ENCODE results near the gene ARHGAP33.

The ARHGAP33 gene, protein sequence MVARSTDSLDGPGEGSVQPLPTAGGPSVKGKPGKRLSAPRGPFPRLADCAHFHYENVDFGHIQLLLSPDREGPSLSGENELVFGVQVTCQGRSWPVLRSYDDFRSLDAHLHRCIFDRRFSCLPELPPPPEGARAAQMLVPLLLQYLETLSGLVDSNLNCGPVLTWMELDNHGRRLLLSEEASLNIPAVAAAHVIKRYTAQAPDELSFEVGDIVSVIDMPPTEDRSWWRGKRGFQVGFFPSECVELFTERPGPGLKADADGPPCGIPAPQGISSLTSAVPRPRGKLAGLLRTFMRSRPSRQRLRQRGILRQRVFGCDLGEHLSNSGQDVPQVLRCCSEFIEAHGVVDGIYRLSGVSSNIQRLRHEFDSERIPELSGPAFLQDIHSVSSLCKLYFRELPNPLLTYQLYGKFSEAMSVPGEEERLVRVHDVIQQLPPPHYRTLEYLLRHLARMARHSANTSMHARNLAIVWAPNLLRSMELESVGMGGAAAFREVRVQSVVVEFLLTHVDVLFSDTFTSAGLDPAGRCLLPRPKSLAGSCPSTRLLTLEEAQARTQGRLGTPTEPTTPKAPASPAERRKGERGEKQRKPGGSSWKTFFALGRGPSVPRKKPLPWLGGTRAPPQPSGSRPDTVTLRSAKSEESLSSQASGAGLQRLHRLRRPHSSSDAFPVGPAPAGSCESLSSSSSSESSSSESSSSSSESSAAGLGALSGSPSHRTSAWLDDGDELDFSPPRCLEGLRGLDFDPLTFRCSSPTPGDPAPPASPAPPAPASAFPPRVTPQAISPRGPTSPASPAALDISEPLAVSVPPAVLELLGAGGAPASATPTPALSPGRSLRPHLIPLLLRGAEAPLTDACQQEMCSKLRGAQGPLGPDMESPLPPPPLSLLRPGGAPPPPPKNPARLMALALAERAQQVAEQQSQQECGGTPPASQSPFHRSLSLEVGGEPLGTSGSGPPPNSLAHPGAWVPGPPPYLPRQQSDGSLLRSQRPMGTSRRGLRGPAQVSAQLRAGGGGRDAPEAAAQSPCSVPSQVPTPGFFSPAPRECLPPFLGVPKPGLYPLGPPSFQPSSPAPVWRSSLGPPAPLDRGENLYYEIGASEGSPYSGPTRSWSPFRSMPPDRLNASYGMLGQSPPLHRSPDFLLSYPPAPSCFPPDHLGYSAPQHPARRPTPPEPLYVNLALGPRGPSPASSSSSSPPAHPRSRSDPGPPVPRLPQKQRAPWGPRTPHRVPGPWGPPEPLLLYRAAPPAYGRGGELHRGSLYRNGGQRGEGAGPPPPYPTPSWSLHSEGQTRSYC

DNA sequence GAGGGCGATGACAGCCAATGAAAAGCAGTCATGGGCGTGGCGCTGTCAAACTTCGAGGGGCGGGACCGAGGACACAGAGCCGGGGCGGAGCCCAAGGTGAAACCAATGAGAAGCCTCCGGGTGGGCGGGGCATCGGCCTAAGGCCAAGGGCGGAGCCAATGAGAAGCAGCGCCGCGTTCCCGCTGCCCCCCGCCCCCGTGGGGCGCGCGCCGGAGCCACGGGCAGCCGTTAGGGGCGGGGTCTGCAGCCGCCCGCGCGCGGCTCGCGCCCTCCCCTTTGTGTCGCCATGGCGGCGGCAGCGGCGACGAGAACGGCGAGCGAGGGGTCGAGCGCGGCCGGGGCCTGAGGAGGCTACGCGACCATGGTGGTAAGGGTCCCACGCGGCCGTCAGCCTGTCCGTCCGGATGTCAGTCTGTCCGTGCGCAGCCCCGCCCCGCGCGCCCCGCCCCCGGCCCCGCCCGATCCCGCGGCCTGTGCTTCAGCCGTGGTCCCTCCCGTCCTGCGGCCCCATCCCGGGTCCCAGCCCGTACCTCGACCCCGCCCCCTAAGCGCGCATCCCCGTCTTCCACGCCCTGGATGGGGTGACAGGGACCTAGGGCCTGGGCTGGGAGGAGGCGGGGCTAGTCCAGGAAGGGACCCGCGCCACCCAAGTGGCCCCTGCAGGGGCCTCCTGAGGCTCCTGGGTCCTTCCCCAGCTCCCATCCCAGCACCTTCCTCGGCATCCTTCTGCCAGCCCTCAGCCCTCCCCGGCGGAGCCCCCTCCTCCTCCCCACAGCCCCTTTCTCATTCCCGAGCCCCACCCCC, at the start of gene ARHGAP33:
Gene ARHGAP33 (plus strand): TSS at position 267 of the 804 bp plus-strand sequence. CDS start 95 bp downstream, at position 362.
- peak; percentile 98 for DNase-seq (ENCODE audit: low read depth)
- TF ChIP-seq, protein P1, sequence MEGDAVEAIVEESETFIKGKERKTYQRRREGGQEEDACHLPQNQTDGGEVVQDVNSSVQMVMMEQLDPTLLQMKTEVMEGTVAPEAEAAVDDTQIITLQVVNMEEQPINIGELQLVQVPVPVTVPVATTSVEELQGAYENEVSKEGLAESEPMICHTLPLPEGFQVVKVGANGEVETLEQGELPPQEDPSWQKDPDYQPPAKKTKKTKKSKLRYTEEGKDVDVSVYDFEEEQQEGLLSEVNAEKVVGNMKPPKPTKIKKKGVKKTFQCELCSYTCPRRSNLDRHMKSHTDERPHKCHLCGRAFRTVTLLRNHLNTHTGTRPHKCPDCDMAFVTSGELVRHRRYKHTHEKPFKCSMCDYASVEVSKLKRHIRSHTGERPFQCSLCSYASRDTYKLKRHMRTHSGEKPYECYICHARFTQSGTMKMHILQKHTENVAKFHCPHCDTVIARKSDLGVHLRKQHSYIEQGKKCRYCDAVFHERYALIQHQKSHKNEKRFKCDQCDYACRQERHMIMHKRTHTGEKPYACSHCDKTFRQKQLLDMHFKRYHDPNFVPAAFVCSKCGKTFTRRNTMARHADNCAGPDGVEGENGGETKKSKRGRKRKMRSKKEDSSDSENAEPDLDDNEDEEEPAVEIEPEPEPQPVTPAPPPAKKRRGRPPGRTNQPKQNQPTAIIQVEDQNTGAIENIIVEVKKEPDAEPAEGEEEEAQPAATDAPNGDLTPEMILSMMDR (IDR thresholded peaks at IDR 0.05; ENCODE audit: insufficient read depth, low read depth, low read length, missing control alignments), result no peak
- H3K4me3 ChIP-seq (ENCODE audit: low read depth, low read length), result peak within 1 kb of the TSS; percentile 60

GRCh38 chr19:35727053-35727955, 48.1 kb upstream of the ARHGAP33 start:
- TF ChIP-seq, protein P1 (IDR thresholded peaks at IDR 0.05; ENCODE audit: insufficient read depth, low read depth, low read length, missing control alignments), result no peak
- no peak for DNase-seq (ENCODE audit: low read depth)
- no peak overlapping the region for H3K4me3 ChIP-seq (ENCODE audit: low read depth, low read length)

- no peak for DNase-seq (ENCODE audit: low read depth)
- no peak overlapping the region for H3K4me3 ChIP-seq (ENCODE audit: low read depth, low read length)
- TF ChIP-seq, protein P1 (IDR thresholded peaks at IDR 0.05; ENCODE audit: insufficient read depth, low read depth, low read length, missing control alignments), result no peak
These were observed 47.2 kb upstream of the ARHGAP33 start for GRCh38 chr19:35727956-35728706.

DNA sequence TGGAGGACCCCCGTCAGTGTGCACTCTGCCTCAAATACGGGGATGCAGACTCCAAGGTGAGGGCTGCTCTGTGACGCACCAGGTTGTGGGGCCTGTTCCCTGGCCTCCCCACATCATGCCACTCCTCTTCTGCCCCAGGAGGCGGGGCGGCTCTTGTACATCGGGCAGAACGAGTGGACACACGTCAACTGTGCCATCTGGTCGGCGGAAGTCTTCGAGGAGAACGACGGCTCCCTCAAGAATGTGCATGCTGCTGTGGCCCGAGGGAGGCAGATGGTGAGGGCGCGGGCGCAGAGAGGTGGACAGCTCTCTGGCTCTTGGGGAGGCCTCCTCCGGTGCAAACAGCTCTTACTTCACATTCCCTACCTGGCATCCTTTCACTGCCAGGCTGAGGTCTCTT, 46.3 kb upstream of the ARHGAP33 start:
- DNase-seq (ENCODE audit: low read depth), result no peak
- TF ChIP-seq, protein P1 (IDR thresholded peaks at IDR 0.05; ENCODE audit: insufficient read depth, low read depth, low read length, missing control alignments), result no peak
- H3K4me3 ChIP-seq (ENCODE audit: low read depth, low read length), result no peak overlapping the region

- DNase-seq (ENCODE audit: low read depth), result no peak
- TF ChIP-seq, protein P1 (IDR thresholded peaks at IDR 0.05; ENCODE audit: insufficient read depth, low read depth, low read length, missing control alignments), result no peak
- H3K4me3 ChIP-seq (ENCODE audit: low read depth, low read length), result no peak overlapping the region
These were observed 45.6 kb upstream of the ARHGAP33 start for GRCh38 chr19:35729763-35730162.
